ENCODE data around the gene LIMCH1. TPM values are rescaled to one million over a fixed set of nuclear protein-coding genes. Genes with fewer than 3 reads are reported as not detected.

Gene LIMCH1
- polyA plus RNA-seq, 2 donors = 8.3 to 9.0 TPM

- no peaks in the 10 kb centered on the region for H3K9me3 ChIP-seq (ENCODE audit: control insufficient read depth in 2 of 2, insufficient read depth in 1 of 2, low read depth in 1 of 2, low read length in 1 of 2)
- WGBS, 2 donors = 31 to 48% methylated on average over 3 of the region's 3 CpGs
These were observed 56.5 kb downstream of the LIMCH1 start for GRCh38 chr4:41594432-41594831.

GRCh38 chr4:41597494-41597893, 59.5 kb downstream of the LIMCH1 start:
- H3K9me3 ChIP-seq (ENCODE audit: control insufficient read depth in 2 of 2, insufficient read depth in 1 of 2, low read depth in 1 of 2, low read length in 1 of 2) = no peaks in the 10 kb centered on the region
- no peak overlapping the region for H3K27ac ChIP-seq (ENCODE audit: low read depth in 2 of 2, low read length in 1 of 2)
- peaks cover 0 to 2% of the 10 kb centered on the region in 2 donors for H3K4me1 ChIP-seq (ENCODE audit: control insufficient read depth in 2 of 2, insufficient read depth in 2 of 2, low read length in 1 of 2)
- H3K27me3 ChIP-seq (ENCODE audit: control insufficient read depth in 1 of 2, insufficient read depth in 2 of 2, low read length in 2 of 2) = no peaks in the 10 kb centered on the region
- no peaks in the 10 kb centered on the region for H3K36me3 ChIP-seq (ENCODE audit: control insufficient read depth in 2 of 2, insufficient read depth in 2 of 2, low read length in 1 of 2)
- H3K4me3 ChIP-seq (ENCODE audit: low read depth in 1 of 2, low read length in 2 of 2) = no peak overlapping the region

More at GRCh38 chr4:41594432-41594831, 56.5 kb downstream of the LIMCH1 start:
- Histone ChIP-seq H3K36me3 (ENCODE audit: control insufficient read depth in 2 of 2, insufficient read depth in 2 of 2, low read length in 1 of 2) (no peaks in the 10 kb centered on the region), H3K27me3 (ENCODE audit: control insufficient read depth in 1 of 2, insufficient read depth in 2 of 2, low read length in 2 of 2) (no peaks in the 10 kb centered on the region), H3K27ac (ENCODE audit: low read depth in 2 of 2, low read length in 1 of 2) (no peak overlapping the region), H3K4me3 (ENCODE audit: low read depth in 1 of 2, low read length in 2 of 2) (no peak overlapping the region), H3K4me1 (ENCODE audit: control insufficient read depth in 2 of 2, insufficient read depth in 2 of 2, low read length in 1 of 2) (peaks cover 0 to 2% of the 10 kb centered on the region in 2 donors)

- Histone ChIP-seq H3K9me3 (ENCODE audit: control insufficient read depth in 2 of 2, insufficient read depth in 1 of 2, low read depth in 1 of 2, low read length in 1 of 2) (no peaks in the 10 kb centered on the region), H3K27ac (ENCODE audit: low read depth in 2 of 2, low read length in 1 of 2) (no peak overlapping the region)
- 73 to 83% methylated on average over 2 of the region's 2 CpGs for WGBS, 2 donors
These were observed 60.6 kb downstream of the LIMCH1 start for GRCh38 chr4:41598580-41598979.

GRCh38 chr4:41599192-41599786, 61.3 kb downstream of the LIMCH1 start:
- H3K4me1 ChIP-seq (ENCODE audit: control insufficient read depth in 2 of 2, insufficient read depth in 2 of 2, low read length in 1 of 2) = peaks cover 0 to 2% of the 10 kb centered on the region in 2 donors

More at GRCh38 chr4:41598580-41598979, 60.6 kb downstream of the LIMCH1 start:
- peaks cover 0 to 2% of the 10 kb centered on the region in 2 donors for H3K4me1 ChIP-seq (ENCODE audit: control insufficient read depth in 2 of 2, insufficient read depth in 2 of 2, low read length in 1 of 2)
- H3K4me3 ChIP-seq (ENCODE audit: low read depth in 1 of 2, low read length in 2 of 2) = no peak overlapping the region
- H3K36me3 ChIP-seq (ENCODE audit: control insufficient read depth in 2 of 2, insufficient read depth in 2 of 2, low read length in 1 of 2) = no peaks in the 10 kb centered on the region
- H3K27me3 ChIP-seq (ENCODE audit: control insufficient read depth in 1 of 2, insufficient read depth in 2 of 2, low read length in 2 of 2) = no peaks in the 10 kb centered on the region

GRCh38 chr4:41600243-41600912, 62.4 kb downstream of the LIMCH1 start:
- Histone ChIP-seq H3K4me1 (ENCODE audit: control insufficient read depth in 2 of 2, insufficient read depth in 2 of 2, low read length in 1 of 2) (no peaks in the 10 kb centered on the region), H3K9me3 (ENCODE audit: control insufficient read depth in 2 of 2, insufficient read depth in 1 of 2, low read depth in 1 of 2, low read length in 1 of 2) (no peaks in the 10 kb centered on the region), H3K4me3 (ENCODE audit: low read depth in 1 of 2, low read length in 2 of 2) (no peak overlapping the region), H3K27me3 (ENCODE audit: control insufficient read depth in 1 of 2, insufficient read depth in 2 of 2, low read length in 2 of 2) (no peaks in the 10 kb centered on the region), H3K36me3 (ENCODE audit: control insufficient read depth in 2 of 2, insufficient read depth in 2 of 2, low read length in 1 of 2) (no peaks in the 10 kb centered on the region), H3K27ac (ENCODE audit: low read depth in 2 of 2, low read length in 1 of 2) (no peak overlapping the region)
- WGBS, 2 donors = 65 to 69% methylated on average over 6 of the region's 6 CpGs

More at GRCh38 chr4:41599192-41599786, 61.3 kb downstream of the LIMCH1 start:
- Histone ChIP-seq H3K9me3 (ENCODE audit: control insufficient read depth in 2 of 2, insufficient read depth in 1 of 2, low read depth in 1 of 2, low read length in 1 of 2) (no peaks in the 10 kb centered on the region), H3K4me3 (ENCODE audit: low read depth in 1 of 2, low read length in 2 of 2) (no peak overlapping the region), H3K36me3 (ENCODE audit: control insufficient read depth in 2 of 2, insufficient read depth in 2 of 2, low read length in 1 of 2) (no peaks in the 10 kb centered on the region), H3K27ac (ENCODE audit: low read depth in 2 of 2, low read length in 1 of 2) (no peak overlapping the region), H3K27me3 (ENCODE audit: control insufficient read depth in 1 of 2, insufficient read depth in 2 of 2, low read length in 2 of 2) (no peaks in the 10 kb centered on the region)

GRCh38 chr4:41601025-41601424, 63.1 kb downstream of the LIMCH1 start:
- no peaks in the 10 kb centered on the region for H3K36me3 ChIP-seq (ENCODE audit: control insufficient read depth in 2 of 2, insufficient read depth in 2 of 2, low read length in 1 of 2)

GRCh38 chr4:41602113-41602512, 64.2 kb downstream of the LIMCH1 start:
- WGBS, 2 donors = 89% methylated on average over 3 of the region's 3 CpGs
- no peaks in the 10 kb centered on the region for H3K4me1 ChIP-seq (ENCODE audit: control insufficient read depth in 2 of 2, insufficient read depth in 2 of 2, low read length in 1 of 2)
- H3K27me3 ChIP-seq (ENCODE audit: control insufficient read depth in 1 of 2, insufficient read depth in 2 of 2, low read length in 2 of 2) = no peaks in the 10 kb centered on the region
- H3K27ac ChIP-seq (ENCODE audit: low read depth in 2 of 2, low read length in 1 of 2) = no peak overlapping the region
- no peak overlapping the region for H3K4me3 ChIP-seq (ENCODE audit: low read depth in 1 of 2, low read length in 2 of 2)
- H3K9me3 ChIP-seq (ENCODE audit: control insufficient read depth in 2 of 2, insufficient read depth in 1 of 2, low read depth in 1 of 2, low read length in 1 of 2) = no peaks in the 10 kb centered on the region
- no peaks in the 10 kb centered on the region for H3K36me3 ChIP-seq (ENCODE audit: control insufficient read depth in 2 of 2, insufficient read depth in 2 of 2, low read length in 1 of 2)

More at GRCh38 chr4:41601025-41601424, 63.1 kb downstream of the LIMCH1 start:
- H3K4me3 ChIP-seq (ENCODE audit: low read depth in 1 of 2, low read length in 2 of 2) = no peak overlapping the region
- H3K4me1 ChIP-seq (ENCODE audit: control insufficient read depth in 2 of 2, insufficient read depth in 2 of 2, low read length in 1 of 2) = no peaks in the 10 kb centered on the region
- 67 to 68% methylated on average over 1 of the region's 1 CpG for WGBS, 2 donors
- H3K27me3 ChIP-seq (ENCODE audit: control insufficient read depth in 1 of 2, insufficient read depth in 2 of 2, low read length in 2 of 2) = no peaks in the 10 kb centered on the region
- no peak overlapping the region for H3K27ac ChIP-seq (ENCODE audit: low read depth in 2 of 2, low read length in 1 of 2)
- no peaks in the 10 kb centered on the region for H3K9me3 ChIP-seq (ENCODE audit: control insufficient read depth in 2 of 2, insufficient read depth in 1 of 2, low read depth in 1 of 2, low read length in 1 of 2)

- WGBS, 2 donors = 65 to 71% methylated on average over 3 of the region's 3 CpGs
- no peaks in the 10 kb centered on the region for H3K27me3 ChIP-seq (ENCODE audit: control insufficient read depth in 1 of 2, insufficient read depth in 2 of 2, low read length in 2 of 2)
- no peak overlapping the region for H3K27ac ChIP-seq (ENCODE audit: low read depth in 2 of 2, low read length in 1 of 2)
- H3K4me1 ChIP-seq (ENCODE audit: control insufficient read depth in 2 of 2, insufficient read depth in 2 of 2, low read length in 1 of 2) = no peaks in the 10 kb centered on the region
- no peaks in the 10 kb centered on the region for H3K36me3 ChIP-seq (ENCODE audit: control insufficient read depth in 2 of 2, insufficient read depth in 2 of 2, low read length in 1 of 2)
- H3K9me3 ChIP-seq (ENCODE audit: control insufficient read depth in 2 of 2, insufficient read depth in 1 of 2, low read depth in 1 of 2, low read length in 1 of 2) = no peaks in the 10 kb centered on the region
- no peak overlapping the region for H3K4me3 ChIP-seq (ENCODE audit: low read depth in 1 of 2, low read length in 2 of 2)
These were observed 65.0 kb downstream of the LIMCH1 start for GRCh38 chr4:41602886-41603498.

GRCh38 chr4:41609851-41610250, 71.9 kb downstream of the LIMCH1 start:
- Histone ChIP-seq H3K4me1 (ENCODE audit: control insufficient read depth in 2 of 2, insufficient read depth in 2 of 2, low read length in 1 of 2) (peaks cover 0 to 7% of the 10 kb centered on the region in 2 donors), H3K27ac (ENCODE audit: low read depth in 2 of 2, low read length in 1 of 2) (no peak overlapping the region), H3K9me3 (ENCODE audit: control insufficient read depth in 2 of 2, insufficient read depth in 1 of 2, low read depth in 1 of 2, low read length in 1 of 2) (no peaks in the 10 kb centered on the region), H3K4me3 (ENCODE audit: low read depth in 1 of 2, low read length in 2 of 2) (no peak overlapping the region), H3K36me3 (ENCODE audit: control insufficient read depth in 2 of 2, insufficient read depth in 2 of 2, low read length in 1 of 2) (no peaks in the 10 kb centered on the region), H3K27me3 (ENCODE audit: control insufficient read depth in 1 of 2, insufficient read depth in 2 of 2, low read length in 2 of 2) (no peaks in the 10 kb centered on the region)
- WGBS, 2 donors = 92 to 94% methylated on average over 5 of the region's 5 CpGs

Measured in esophagus (tissue), 2 donors.